Osteocyte (in vitro differentiated cells): ENCODE data around the gene B4GALT5. TPM values are rescaled to one million over a fixed set of nuclear protein-coding genes. Genes with fewer than 3 reads are reported as not detected.

Experiments
- DNase-seq: peaks from one replicate; pipeline ENCODE4 v3.0.0; 2021; ENCODE audit warnings: mixed read lengths; ENCODE audit not compliant: unreplicated experiment; ENCODE audit errors: extremely low spot score
- H3K27ac Mint-ChIP-seq: one replicate; pipeline ENCODE4 v1.8.0; 2021; ENCODE audit warnings: mild to moderate bottlenecking, mixed read lengths; ENCODE audit not compliant: unreplicated experiment
- H3K27me3 Mint-ChIP-seq: one replicate; pipeline ENCODE4 v1.8.0; 2021; ENCODE audit warnings: mixed read lengths; ENCODE audit not compliant: unreplicated experiment
- H3K36me3 Mint-ChIP-seq: one replicate; pipeline ENCODE4 v1.8.0; 2021; ENCODE audit warnings: mixed read lengths; ENCODE audit not compliant: unreplicated experiment
- H3K4me1 Mint-ChIP-seq: one replicate; pipeline ENCODE4 v1.8.0; 2021; ENCODE audit warnings: mixed read lengths; ENCODE audit not compliant: unreplicated experiment
- H3K4me3 Mint-ChIP-seq: one replicate; pipeline ENCODE4 v1.8.0; 2021; ENCODE audit warnings: mild to moderate bottlenecking, moderate library complexity, mixed read lengths; ENCODE audit not compliant: unreplicated experiment
- H3K9me3 Mint-ChIP-seq: one replicate; pipeline ENCODE4 v1.8.0; 2021; ENCODE audit warnings: mixed read lengths; ENCODE audit not compliant: unreplicated experiment
- total RNA-seq: library from RNA; stranded (reverse); gene quantifications from 2 replicates; pipeline ENCODE4 v1.2.1, GENCODE V29; 2021
- TF ChIP-seq, protein P1 (sequence below): fragments of 200-600 bp; sonication (generic); IDR thresholded peaks from 2 replicates; pipeline ENCODE4 v1.5.0; 2021; ENCODE audit warnings: antibody characterized with exemption, mild to moderate bottlenecking, moderate library complexity

Gene B4GALT5
- total RNA-seq, 1 donor from 2014 or later = 45.4 TPM

- Mint-ChIP-seq H3K4me1 (peaks cover 67% of the 10 kb centered on the region), H3K36me3 (no peaks in the 10 kb centered on the region), H3K9me3 (no peaks in the 10 kb centered on the region), H3K27ac (peak overlapping the region; percentile 95), H3K27me3 (no peaks in the 10 kb centered on the region), H3K4me3 (no peak overlapping the region)
- TF ChIP-seq, protein P1, sequence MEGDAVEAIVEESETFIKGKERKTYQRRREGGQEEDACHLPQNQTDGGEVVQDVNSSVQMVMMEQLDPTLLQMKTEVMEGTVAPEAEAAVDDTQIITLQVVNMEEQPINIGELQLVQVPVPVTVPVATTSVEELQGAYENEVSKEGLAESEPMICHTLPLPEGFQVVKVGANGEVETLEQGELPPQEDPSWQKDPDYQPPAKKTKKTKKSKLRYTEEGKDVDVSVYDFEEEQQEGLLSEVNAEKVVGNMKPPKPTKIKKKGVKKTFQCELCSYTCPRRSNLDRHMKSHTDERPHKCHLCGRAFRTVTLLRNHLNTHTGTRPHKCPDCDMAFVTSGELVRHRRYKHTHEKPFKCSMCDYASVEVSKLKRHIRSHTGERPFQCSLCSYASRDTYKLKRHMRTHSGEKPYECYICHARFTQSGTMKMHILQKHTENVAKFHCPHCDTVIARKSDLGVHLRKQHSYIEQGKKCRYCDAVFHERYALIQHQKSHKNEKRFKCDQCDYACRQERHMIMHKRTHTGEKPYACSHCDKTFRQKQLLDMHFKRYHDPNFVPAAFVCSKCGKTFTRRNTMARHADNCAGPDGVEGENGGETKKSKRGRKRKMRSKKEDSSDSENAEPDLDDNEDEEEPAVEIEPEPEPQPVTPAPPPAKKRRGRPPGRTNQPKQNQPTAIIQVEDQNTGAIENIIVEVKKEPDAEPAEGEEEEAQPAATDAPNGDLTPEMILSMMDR = no peak
- no peak for DNase-seq
Measured at GRCh38 chr20:49699200-49699992, 14.3 kb downstream of the B4GALT5 start.

GRCh38 chr20:49698477-49698876 lies 15.2 kb downstream of the B4GALT5 start:
- TF ChIP-seq, protein P1 = no peak
- no peaks in the 10 kb centered on the region for H3K36me3 Mint-ChIP-seq
- H3K9me3 Mint-ChIP-seq = no peaks in the 10 kb centered on the region
- DNase-seq = peak; percentile 30
- no peaks in the 10 kb centered on the region for H3K27me3 Mint-ChIP-seq
- peaks cover 69% of the 10 kb centered on the region for H3K4me1 Mint-ChIP-seq
- no peak overlapping the region for H3K4me3 Mint-ChIP-seq
- no peak overlapping the region for H3K27ac Mint-ChIP-seq

GRCh38 chr20:49697071-49697470 lies 16.6 kb downstream of the B4GALT5 start:
- Mint-ChIP-seq H3K4me1 (peaks cover 69% of the 10 kb centered on the region), H3K27ac (no peak overlapping the region), H3K4me3 (no peak overlapping the region), H3K36me3 (no peaks in the 10 kb centered on the region), H3K27me3 (no peaks in the 10 kb centered on the region), H3K9me3 (no peaks in the 10 kb centered on the region)
- DNase-seq = no peak
- TF ChIP-seq, protein P1 = no peak

DNA sequence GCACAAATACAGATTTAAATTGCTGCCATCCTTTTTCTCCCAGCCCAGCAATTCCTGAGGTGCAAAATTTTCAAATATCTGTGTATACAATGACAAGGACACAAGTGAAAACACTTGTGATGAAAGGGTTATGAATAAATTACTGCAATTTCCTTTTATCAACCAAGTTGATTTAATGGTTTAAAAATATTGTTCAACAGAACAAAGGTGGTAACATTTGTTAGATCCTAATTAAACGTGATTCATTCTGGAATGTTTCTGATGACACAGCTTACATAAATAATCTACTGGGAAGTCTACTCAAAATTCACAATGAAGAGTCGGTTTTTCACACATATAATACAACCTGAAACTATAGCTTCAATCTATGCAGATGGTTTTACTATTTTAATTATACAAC lies 17.1 kb downstream of the B4GALT5 start:
- peak overlapping the region; percentile 63 for H3K27ac Mint-ChIP-seq
- no peaks in the 10 kb centered on the region for H3K36me3 Mint-ChIP-seq
- TF ChIP-seq, protein P1 = no peak
- no peak overlapping the region for H3K4me3 Mint-ChIP-seq
- peaks cover 69% of the 10 kb centered on the region for H3K4me1 Mint-ChIP-seq
- DNase-seq = no peak
- no peaks in the 10 kb centered on the region for H3K27me3 Mint-ChIP-seq
- H3K9me3 Mint-ChIP-seq = no peaks in the 10 kb centered on the region

- Mint-ChIP-seq H3K4me3 (no peak overlapping the region), H3K4me1 (peaks cover 69% of the 10 kb centered on the region), H3K27ac (peak overlapping the region; percentile 36), H3K27me3 (no peaks in the 10 kb centered on the region), H3K36me3 (no peaks in the 10 kb centered on the region), H3K9me3 (no peaks in the 10 kb centered on the region)
- DNase-seq = no peak
- TF ChIP-seq, protein P1 = no peak
Measured at GRCh38 chr20:49695830-49696229, 17.8 kb downstream of the B4GALT5 start.
